HFFc6 (cell line): ENCODE results near the gene FUOM. TPM values are rescaled to one million over a fixed set of nuclear protein-coding genes. Genes with fewer than 3 reads are reported as not detected.

ENCODE experiments used
- DNase-seq: peaks from one replicate; pipeline ENCODE4 v3.0.0-alpha.2; 2018
- H3K27ac Mint-ChIP-seq: 2 replicates; pipeline ENCODE4 v1.8.0; 2020; ENCODE audit warnings: mild to moderate bottlenecking, mixed read lengths
- H3K27me3 Mint-ChIP-seq: 2 replicates; pipeline ENCODE4 v1.8.0; 2021; ENCODE audit warnings: mild to moderate bottlenecking, moderate library complexity, mixed read lengths; ENCODE audit not compliant: insufficient read depth
- H3K36me3 Mint-ChIP-seq: 2 replicates; pipeline ENCODE4 v1.8.0; 2021; ENCODE audit warnings: low read depth, mixed read lengths
- H3K4me1 Mint-ChIP-seq: 2 replicates; pipeline ENCODE4 v1.8.0; 2020; ENCODE audit warnings: low read depth, mixed read lengths
- H3K4me3 Mint-ChIP-seq: 2 replicates; pipeline ENCODE4 v1.8.0; 2020; ENCODE audit warnings: mild to moderate bottlenecking, moderate library complexity, mixed read lengths
- H3K9me3 Mint-ChIP-seq: 2 replicates; pipeline ENCODE4 v1.8.0; 2020; ENCODE audit warnings: mild to moderate bottlenecking, mixed read lengths
- total RNA-seq, 6 experiments: library from RNA; stranded (reverse); fragmentation: NEBNext Ultra II Directional; extraction: Animal tissue kit (Norgen Biotek cat#: 25700); gene quantifications; 2 replicates in 1 of 6; 3 replicates in 5 of 6; pipeline ENCODE4 v1.2.3, GENCODE V29; 2021
- TF ChIP-seq, protein P1 (sequence below): fragments of 200-600 bp; sonication (generic); IDR thresholded peaks from 2 replicates; pipeline ENCODE4 v1.5.0; 2021; ENCODE audit warnings: antibody characterized with exemption, mild to moderate bottlenecking

Gene FUOM
- total RNA-seq, 6 experiments from 2014 or later, result 0.55 to 8.9 (median 7.8) TPM

DNA sequence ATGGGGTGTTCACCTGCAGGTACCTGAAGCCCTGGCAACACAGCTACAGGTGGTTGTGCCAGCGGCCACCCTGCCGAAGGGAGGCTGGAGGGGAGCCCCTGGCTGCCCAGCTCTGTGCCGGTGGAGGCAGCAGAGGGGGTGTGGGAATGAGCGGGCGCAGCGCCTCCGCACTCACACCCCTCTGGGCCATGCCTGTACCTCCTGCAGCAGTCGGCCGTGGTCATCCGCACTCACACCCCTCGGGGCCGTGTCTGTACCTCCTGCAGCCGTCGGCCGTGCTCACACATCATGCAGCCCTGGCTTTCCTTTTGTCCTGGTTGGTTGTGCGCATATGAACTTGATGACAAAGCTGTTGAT lies 47.4 kb downstream of the FUOM start:
- Mint-ChIP-seq H3K27me3 (peaks cover 4% of the 10 kb centered on the region), H3K4me3 (no peak overlapping the region), H3K4me1 (peaks cover 17% of the 10 kb centered on the region), H3K9me3 (no peaks in the 10 kb centered on the region), H3K36me3 (peaks cover 7% of the 10 kb centered on the region), H3K27ac (no peak overlapping the region)
- no peak for DNase-seq
- TF ChIP-seq, protein P1, sequence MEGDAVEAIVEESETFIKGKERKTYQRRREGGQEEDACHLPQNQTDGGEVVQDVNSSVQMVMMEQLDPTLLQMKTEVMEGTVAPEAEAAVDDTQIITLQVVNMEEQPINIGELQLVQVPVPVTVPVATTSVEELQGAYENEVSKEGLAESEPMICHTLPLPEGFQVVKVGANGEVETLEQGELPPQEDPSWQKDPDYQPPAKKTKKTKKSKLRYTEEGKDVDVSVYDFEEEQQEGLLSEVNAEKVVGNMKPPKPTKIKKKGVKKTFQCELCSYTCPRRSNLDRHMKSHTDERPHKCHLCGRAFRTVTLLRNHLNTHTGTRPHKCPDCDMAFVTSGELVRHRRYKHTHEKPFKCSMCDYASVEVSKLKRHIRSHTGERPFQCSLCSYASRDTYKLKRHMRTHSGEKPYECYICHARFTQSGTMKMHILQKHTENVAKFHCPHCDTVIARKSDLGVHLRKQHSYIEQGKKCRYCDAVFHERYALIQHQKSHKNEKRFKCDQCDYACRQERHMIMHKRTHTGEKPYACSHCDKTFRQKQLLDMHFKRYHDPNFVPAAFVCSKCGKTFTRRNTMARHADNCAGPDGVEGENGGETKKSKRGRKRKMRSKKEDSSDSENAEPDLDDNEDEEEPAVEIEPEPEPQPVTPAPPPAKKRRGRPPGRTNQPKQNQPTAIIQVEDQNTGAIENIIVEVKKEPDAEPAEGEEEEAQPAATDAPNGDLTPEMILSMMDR, result no peak

DNA sequence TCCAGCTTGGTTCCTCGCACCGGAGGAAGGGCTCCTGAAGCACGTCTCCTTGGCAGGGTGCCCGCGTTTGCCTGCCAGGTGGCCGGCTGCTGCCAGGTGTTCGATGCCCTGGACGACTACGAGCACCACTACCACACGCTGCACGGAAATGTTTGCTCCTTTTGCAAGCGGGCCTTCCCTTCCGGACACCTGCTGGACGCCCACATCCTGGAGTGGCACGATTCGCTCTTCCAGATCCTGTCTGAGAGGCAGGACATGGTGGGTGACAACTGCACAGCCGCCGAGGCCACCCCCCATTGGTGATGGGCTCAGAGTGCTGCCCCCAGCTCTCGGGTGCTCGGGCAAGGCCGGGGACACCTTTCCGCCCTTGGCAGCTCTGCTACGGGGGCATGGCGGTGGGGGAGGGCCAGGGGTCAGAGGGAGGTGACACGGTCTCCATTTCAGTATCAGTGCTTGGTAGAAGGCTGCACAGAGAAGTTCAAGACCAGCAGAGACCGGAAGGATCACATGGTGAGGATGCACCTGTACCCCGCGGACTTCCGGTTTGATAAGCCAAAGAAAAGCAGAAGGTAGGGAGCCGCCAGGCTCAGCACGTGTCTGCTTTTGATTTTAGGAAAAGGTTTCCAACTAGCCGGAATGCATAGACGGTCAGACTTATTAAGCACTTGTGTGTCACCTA lies 48.0 kb downstream of the FUOM start:
- H3K4me3 Mint-ChIP-seq, result no peak overlapping the region; the same call in 1 of the 2 replicates
- H3K9me3 Mint-ChIP-seq, result no peaks in the 10 kb centered on the region
- H3K27ac Mint-ChIP-seq, result no peak overlapping the region
- peaks cover 20% of the 10 kb centered on the region for H3K4me1 Mint-ChIP-seq
- peaks cover 4% of the 10 kb centered on the region for H3K27me3 Mint-ChIP-seq
- no peak for DNase-seq
- H3K36me3 Mint-ChIP-seq, result peaks cover 9% of the 10 kb centered on the region
- TF ChIP-seq, protein P1, result no peak

DNA sequence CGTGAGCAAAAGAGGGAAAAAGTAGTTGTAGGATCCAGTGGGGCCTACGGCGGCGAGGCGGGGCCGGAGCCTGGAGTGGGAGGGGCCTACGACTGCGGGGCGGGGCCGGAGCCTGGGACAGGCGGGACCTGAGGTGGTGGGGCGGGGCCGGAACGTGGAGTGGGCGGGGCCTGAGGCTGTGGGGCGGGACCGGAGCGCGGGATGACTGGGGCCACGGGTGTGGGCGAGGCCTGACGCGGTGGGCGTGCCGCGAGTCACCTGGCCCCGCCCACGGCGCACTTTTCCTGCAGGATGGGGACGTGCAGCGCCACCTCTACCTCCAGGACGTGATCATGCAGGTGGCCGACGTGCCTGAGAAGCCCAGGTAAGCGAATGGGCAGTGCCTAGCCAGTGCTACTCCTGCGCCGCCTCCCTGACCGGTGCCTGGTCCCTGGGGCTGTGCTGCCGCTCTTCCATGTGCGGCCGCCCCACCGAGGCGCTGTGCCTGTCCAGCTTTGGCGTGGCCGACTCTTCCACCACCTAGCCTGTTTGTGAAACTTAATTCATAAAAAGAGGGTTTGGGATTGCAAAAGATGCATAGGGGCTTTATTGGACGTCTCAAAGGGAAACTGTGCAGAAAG lies 48.6 kb downstream of the FUOM start:
- H3K9me3 Mint-ChIP-seq, result no peaks in the 10 kb centered on the region
- H3K4me3 Mint-ChIP-seq, result peak overlapping the region; percentile 77
- TF ChIP-seq, protein P1, result no peak
- peaks cover 4% of the 10 kb centered on the region for H3K27me3 Mint-ChIP-seq
- peaks cover 9% of the 10 kb centered on the region for H3K36me3 Mint-ChIP-seq
- peak overlapping the region; percentile 79 for H3K27ac Mint-ChIP-seq
- peak; percentile 79 for DNase-seq
- H3K4me1 Mint-ChIP-seq, result peaks cover 24% of the 10 kb centered on the region

- Mint-ChIP-seq H3K36me3 (peaks cover 11% of the 10 kb centered on the region), H3K4me3 (peak within 1 kb of the TSS; percentile 98), H3K27me3 (peaks cover 4% of the 10 kb centered on the region), H3K4me1 (peaks cover 30% of the 10 kb centered on the region), H3K27ac (peak within 1 kb of the TSS; percentile 99), H3K9me3 (no peaks in the 10 kb centered on the region)
- peak; percentile 72 for DNase-seq
- TF ChIP-seq, protein P1, result no peak
These were observed 49.3 kb downstream of the FUOM start, which contains the start of the genes TUBGCP2 and ZNF511 for GRCh38 chr10:133308421-133309099. Gene TUBGCP2 (minus strand): TSS chr10:133308872. CDS start chr10:133302941, 5,931 bp downstream. Gene ZNF511 (plus strand): TSS chr10:133308914. CDS start chr10:133308944, 30 bp downstream.

- Mint-ChIP-seq H3K27me3 (peaks cover 4% of the 10 kb centered on the region), H3K27ac (peak overlapping the region; percentile 99), H3K4me3 (peak overlapping the region; percentile 98), H3K36me3 (peaks cover 13% of the 10 kb centered on the region), H3K4me1 (peaks cover 33% of the 10 kb centered on the region), H3K9me3 (no peaks in the 10 kb centered on the region)
- TF ChIP-seq, protein P1, result peak; percentile 87
- peak; percentile 60 for DNase-seq
These were observed 49.9 kb downstream of the FUOM start for GRCh38 chr10:133307776-133308420.
